Smooth muscle cell (in vitro differentiated cells): Measurements from ENCODE around the gene RP2. TPM values are rescaled to one million over a fixed set of nuclear protein-coding genes. Genes with fewer than 3 reads are reported as not detected.

Experiments
- DNase-seq: peaks from one replicate; lab custom pipeline; 2025; ENCODE audit not compliant: unreplicated experiment; lab: John Stamatoyannopoulos, UW
- H2AFZ ChIP-seq: fragments of 200-600 bp; sonication (generic); 2 replicates; pipeline ENCODE4 v1.6.0; 2016; ENCODE audit warnings: antibody characterized with exemption, low read depth, mild to moderate bottlenecking
- H3F3A ChIP-seq: fragments of 200-600 bp; sonication (generic); 2 replicates; pipeline ENCODE4 v1.6.0; 2017; ENCODE audit warnings: antibody characterized with exemption, low read depth
- H3K27ac ChIP-seq: fragments of 200-600 bp; sonication (generic); 2 replicates; pipeline ENCODE4 v1.5.1; 2016; ENCODE audit warnings: low read depth, mild to moderate bottlenecking
- H3K27me3 ChIP-seq: fragments of 200-600 bp; sonication (generic); 2 replicates; pipeline ENCODE4 v1.6.1; 2016; ENCODE audit warnings: low read depth, mild to moderate bottlenecking
- H3K36me3 ChIP-seq: fragments of 200-600 bp; sonication (generic); 2 replicates; pipeline ENCODE4 v1.5.1; 2016; ENCODE audit warnings: low read depth
- H3K4me1 ChIP-seq: fragments of 200-600 bp; sonication (generic); 2 replicates; pipeline ENCODE4 v1.5.1; 2016; ENCODE audit warnings: low read depth
- H3K4me2 ChIP-seq: fragments of 200-600 bp; sonication (generic); 2 replicates; pipeline ENCODE4 v1.6.0; 2016; ENCODE audit warnings: mild to moderate bottlenecking
- H3K4me3 ChIP-seq: fragments of 200-600 bp; sonication (generic); 2 replicates; pipeline ENCODE4 v1.5.1; 2016; ENCODE audit warnings: mild to moderate bottlenecking
- H3K79me2 ChIP-seq: fragments of 200-600 bp; sonication (generic); 2 replicates; pipeline ENCODE4 v1.6.0; 2016; ENCODE audit warnings: low read depth, mild to moderate bottlenecking
- H3K9ac ChIP-seq: fragments of 200-600 bp; sonication (generic); 2 replicates; pipeline ENCODE4 v1.6.0; 2016; ENCODE audit warnings: low read depth
- H3K9me3 ChIP-seq: fragments of 200-600 bp; sonication (generic); replicated peaks from 2 replicates; pipeline ENCODE4 v1.5.1; 2016; ENCODE audit warnings: low read depth
- H4K20me1 ChIP-seq: fragments of 200-600 bp; sonication (generic); 2 replicates; pipeline ENCODE4 v1.6.0; 2016; ENCODE audit warnings: low read depth
- WGBS: methylation state at CpG from one replicate; pipeline ENCODE4 v1.1.7; 2016; ENCODE audit warnings: low lambda C conversion rate; 5-methylcytosine and 5-hydroxymethylcytosine counted together
- polyA plus RNA-seq: library from polyadenylated mRNA; unstranded; fragments of >200 nt; fragmentation: Nextera tagmentation; extraction: Ambion mirVana; gene quantifications from 2 replicates; pipeline ENCODE4 v1.2.1, GENCODE V29; 2016
- total RNA-seq: library from RNA; depleted of rRNA; stranded (reverse); fragments of >200 nt; gene quantifications from 2 replicates; pipeline ENCODE4 v1.2.3, GENCODE V29; 2014
- TF ChIP-seq, protein P1 (sequence below): fragments of 200-600 bp; sonication (generic); IDR thresholded peaks from 2 replicates; pipeline ENCODE4 v1.5.1; 2017; ENCODE audit warnings: borderline replicate concordance, mild to moderate bottlenecking, antibody characterized with exemption; ENCODE audit not compliant: insufficient read depth, poor library complexity, severe bottlenecking

The RP2 gene
- total and polyA plus RNA-seq, 2 experiments from 2014 or later, result 11.3 to 20.5 TPM

DNA sequence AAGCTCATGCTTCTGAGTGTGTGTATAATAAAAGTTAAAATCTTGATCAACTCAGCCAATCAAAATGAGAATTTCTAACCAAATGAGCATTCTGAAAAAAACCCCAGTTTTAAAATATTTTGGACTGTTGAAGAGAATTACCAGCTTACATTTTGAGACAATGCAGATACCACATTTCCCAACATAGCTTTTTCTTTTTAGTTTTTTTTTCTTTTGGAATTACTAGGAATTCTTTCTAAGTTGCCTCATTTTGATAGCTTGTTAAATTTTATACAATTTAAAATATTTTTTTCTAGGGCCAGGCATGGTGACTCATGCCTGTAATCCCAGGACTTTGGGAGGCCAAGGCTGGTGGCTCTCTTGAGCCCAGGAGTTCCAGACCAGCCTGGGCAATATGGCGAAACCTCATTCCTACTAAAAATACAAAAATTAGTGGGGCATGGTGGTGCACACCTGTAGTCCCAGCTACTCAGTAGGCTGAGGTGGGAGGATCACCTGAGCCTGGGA lies 2.2 kb downstream of the RP2 start:
- Histone ChIP-seq H3K9me3 (no peaks in the 10 kb centered on the region), H3K36me3 (no peaks in the 10 kb centered on the region), H3K27ac (peak overlapping the region; percentile 100), H2AFZ (no peak overlapping the region), H3K79me2 (peaks cover 58% of the 10 kb centered on the region), H4K20me1 (no peaks in the 10 kb centered on the region), H3K4me2 (peak overlapping the region; percentile 96), H3K9ac (peak overlapping the region; percentile 88), H3K27me3 (no peaks in the 10 kb centered on the region), H3F3A (no peaks in the 10 kb centered on the region), H3K4me3 (peak overlapping the region; percentile 77), H3K4me1 (peaks cover 6% of the 10 kb centered on the region)
- no peak for DNase-seq
- TF ChIP-seq, protein P1, sequence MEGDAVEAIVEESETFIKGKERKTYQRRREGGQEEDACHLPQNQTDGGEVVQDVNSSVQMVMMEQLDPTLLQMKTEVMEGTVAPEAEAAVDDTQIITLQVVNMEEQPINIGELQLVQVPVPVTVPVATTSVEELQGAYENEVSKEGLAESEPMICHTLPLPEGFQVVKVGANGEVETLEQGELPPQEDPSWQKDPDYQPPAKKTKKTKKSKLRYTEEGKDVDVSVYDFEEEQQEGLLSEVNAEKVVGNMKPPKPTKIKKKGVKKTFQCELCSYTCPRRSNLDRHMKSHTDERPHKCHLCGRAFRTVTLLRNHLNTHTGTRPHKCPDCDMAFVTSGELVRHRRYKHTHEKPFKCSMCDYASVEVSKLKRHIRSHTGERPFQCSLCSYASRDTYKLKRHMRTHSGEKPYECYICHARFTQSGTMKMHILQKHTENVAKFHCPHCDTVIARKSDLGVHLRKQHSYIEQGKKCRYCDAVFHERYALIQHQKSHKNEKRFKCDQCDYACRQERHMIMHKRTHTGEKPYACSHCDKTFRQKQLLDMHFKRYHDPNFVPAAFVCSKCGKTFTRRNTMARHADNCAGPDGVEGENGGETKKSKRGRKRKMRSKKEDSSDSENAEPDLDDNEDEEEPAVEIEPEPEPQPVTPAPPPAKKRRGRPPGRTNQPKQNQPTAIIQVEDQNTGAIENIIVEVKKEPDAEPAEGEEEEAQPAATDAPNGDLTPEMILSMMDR, result no peak
- 75% methylated on average over 1 of the region's 1 CpG for WGBS

DNA sequence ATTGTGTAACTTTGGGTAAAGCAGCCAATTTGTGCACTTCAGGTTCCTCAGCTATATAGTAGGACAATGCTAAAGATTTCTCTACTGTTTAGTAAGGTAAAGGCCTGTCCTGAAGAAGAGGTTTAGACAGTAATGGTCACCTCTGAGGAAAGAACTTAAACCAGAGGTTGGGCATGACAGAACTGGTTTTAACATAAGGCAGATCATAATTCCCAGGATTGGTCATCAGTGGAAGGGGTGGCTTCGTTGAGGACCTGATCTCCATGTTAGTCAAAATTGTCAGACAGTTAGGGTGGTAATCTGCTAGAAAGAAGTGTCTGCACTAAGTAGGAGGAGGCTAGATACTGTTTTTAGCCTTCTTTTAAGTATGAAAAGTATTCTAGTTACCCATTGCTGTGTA lies 4.1 kb downstream of the RP2 start:
- no peak overlapping the region for H3K4me3 ChIP-seq
- H3K9me3 ChIP-seq, result no peaks in the 10 kb centered on the region
- no peaks in the 10 kb centered on the region for H3K36me3 ChIP-seq
- TF ChIP-seq, protein P1, result no peak
- 31% methylated on average over 1 of the region's 1 CpG for WGBS
- no peak overlapping the region for H2AFZ ChIP-seq
- no peaks in the 10 kb centered on the region for H3K27me3 ChIP-seq
- no peak for DNase-seq
- peak overlapping the region; percentile 100 for H3K27ac ChIP-seq
- H3K4me1 ChIP-seq, result peaks cover 6% of the 10 kb centered on the region
- H3F3A ChIP-seq, result no peaks in the 10 kb centered on the region
- H4K20me1 ChIP-seq, result no peaks in the 10 kb centered on the region
- peak overlapping the region; percentile 96 for H3K4me2 ChIP-seq
- H3K9ac ChIP-seq, result peak overlapping the region; percentile 96
- H3K79me2 ChIP-seq, result peaks cover 76% of the 10 kb centered on the region

DNA sequence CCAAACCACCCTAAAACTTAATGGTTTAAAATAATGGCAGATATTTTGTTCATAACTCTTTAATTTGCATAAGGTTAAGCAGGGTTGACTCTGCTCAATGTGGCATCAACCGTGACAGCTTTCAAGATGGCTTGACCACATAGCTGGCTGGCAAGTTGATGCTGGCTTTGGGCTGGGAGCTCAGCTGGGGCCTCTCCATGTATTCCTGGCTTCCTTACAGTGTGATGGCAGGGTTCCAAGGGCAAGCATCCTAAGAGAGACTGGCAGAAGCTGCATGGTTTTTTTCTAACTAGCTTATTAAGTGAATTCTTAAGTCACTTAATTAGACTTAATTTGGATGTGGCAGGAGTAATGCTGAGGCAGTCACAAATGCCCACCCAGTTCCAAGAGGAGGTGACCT lies 4.5 kb downstream of the RP2 start:
- 74% methylated on average over 1 of the region's 1 CpG for WGBS
- no peak for DNase-seq
- peaks cover 80% of the 10 kb centered on the region for H3K79me2 ChIP-seq

DNA sequence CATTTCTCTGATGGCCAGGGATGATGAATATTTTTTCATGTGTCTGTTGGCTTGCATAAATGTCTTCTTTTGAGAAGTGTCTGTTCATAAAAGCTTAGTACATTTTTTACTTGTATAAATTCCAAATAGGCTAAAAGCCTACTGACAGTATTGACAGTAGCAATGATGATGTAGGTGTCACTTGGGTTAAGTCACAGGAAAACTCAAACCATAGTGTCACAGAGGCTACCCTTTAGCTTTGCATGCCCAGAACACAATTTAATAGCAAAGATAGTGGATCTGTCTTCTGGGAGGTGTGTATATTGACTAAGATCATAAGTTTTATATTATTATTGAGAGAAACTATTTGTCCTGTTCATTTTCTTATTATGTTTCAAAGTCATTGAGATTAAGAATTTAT lies 8.1 kb downstream of the RP2 start:
- Histone ChIP-seq H3K9ac (no peak overlapping the region), H3K4me2 (no peak overlapping the region), H4K20me1 (peaks cover 14% of the 10 kb centered on the region), H3K36me3 (no peaks in the 10 kb centered on the region), H3F3A (no peaks in the 10 kb centered on the region), H2AFZ (no peak overlapping the region), H3K4me3 (no peak overlapping the region), H3K79me2 (peaks cover 88% of the 10 kb centered on the region), H3K4me1 (peaks cover 6% of the 10 kb centered on the region), H3K27ac (no peak overlapping the region), H3K27me3 (no peaks in the 10 kb centered on the region), H3K9me3 (no peaks in the 10 kb centered on the region)
- TF ChIP-seq, protein P1, result no peak
- no peak for DNase-seq

More for the DNA sequence above, 4.5 kb downstream of the RP2 start:
- Histone ChIP-seq H3K36me3 (no peaks in the 10 kb centered on the region), H3K27me3 (no peaks in the 10 kb centered on the region), H3F3A (no peaks in the 10 kb centered on the region), H3K4me2 (peak overlapping the region; percentile 96), H4K20me1 (no peaks in the 10 kb centered on the region), H2AFZ (no peak overlapping the region), H3K9ac (peak overlapping the region; percentile 96), H3K4me3 (no peak overlapping the region), H3K27ac (peak overlapping the region; percentile 100), H3K4me1 (peaks cover 6% of the 10 kb centered on the region), H3K9me3 (no peaks in the 10 kb centered on the region)
- TF ChIP-seq, protein P1, result no peak
